Measurements from ENCODE around the gene VIPR2. TPM values are rescaled to one million over a fixed set of nuclear protein-coding genes. Genes with fewer than 3 reads are reported as not detected.
"Not testable (repeated sequence)": the region's sequence is repeated elsewhere in the genome, so short reads cannot be mapped to it uniquely, and the experiment has no call there.

The VIPR2 gene
- total RNA-seq, 1 donor from 2014 or later: not detected

DNA sequence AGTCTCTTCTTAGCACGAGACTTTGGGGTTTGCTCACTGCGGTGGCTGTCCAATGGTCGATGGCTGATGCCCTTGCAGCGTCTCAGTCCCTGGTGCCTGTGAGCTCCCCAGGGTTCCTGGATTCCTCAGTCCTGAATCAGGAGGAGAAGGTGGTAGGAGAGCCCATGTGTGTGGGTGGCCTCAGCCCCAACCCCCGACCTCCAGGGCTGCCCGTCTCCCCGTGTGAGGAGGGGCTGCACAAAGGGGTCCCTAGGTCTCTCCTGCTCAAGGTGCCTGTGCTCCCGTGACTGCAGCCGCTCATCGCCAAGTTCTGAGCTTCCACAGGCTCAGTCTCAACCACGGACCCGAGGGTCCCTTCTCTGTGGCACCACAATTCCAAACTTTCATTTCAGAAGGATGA is 142.9 kb downstream of the VIPR2 start:
- DNase-seq: no peak
- no peak overlapping the region for H3K27ac Mint-ChIP-seq (ENCODE audit: unreplicated experiment)
- TF ChIP-seq, protein P1, sequence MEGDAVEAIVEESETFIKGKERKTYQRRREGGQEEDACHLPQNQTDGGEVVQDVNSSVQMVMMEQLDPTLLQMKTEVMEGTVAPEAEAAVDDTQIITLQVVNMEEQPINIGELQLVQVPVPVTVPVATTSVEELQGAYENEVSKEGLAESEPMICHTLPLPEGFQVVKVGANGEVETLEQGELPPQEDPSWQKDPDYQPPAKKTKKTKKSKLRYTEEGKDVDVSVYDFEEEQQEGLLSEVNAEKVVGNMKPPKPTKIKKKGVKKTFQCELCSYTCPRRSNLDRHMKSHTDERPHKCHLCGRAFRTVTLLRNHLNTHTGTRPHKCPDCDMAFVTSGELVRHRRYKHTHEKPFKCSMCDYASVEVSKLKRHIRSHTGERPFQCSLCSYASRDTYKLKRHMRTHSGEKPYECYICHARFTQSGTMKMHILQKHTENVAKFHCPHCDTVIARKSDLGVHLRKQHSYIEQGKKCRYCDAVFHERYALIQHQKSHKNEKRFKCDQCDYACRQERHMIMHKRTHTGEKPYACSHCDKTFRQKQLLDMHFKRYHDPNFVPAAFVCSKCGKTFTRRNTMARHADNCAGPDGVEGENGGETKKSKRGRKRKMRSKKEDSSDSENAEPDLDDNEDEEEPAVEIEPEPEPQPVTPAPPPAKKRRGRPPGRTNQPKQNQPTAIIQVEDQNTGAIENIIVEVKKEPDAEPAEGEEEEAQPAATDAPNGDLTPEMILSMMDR (IDR thresholded peaks at IDR 0.05; ENCODE audit: partially characterized antibody, unreplicated experiment): no peak
- H3K4me1 Mint-ChIP-seq (ENCODE audit: low read depth, unreplicated experiment): no peaks in the 10 kb centered on the region
- no peaks in the 10 kb centered on the region for H3K9me3 Mint-ChIP-seq (ENCODE audit: unreplicated experiment)
- no peaks in the 10 kb centered on the region for H3K36me3 Mint-ChIP-seq (ENCODE audit: unreplicated experiment)
- peaks cover under 1% of the 10 kb centered on the region for H3K27me3 Mint-ChIP-seq (ENCODE audit: unreplicated experiment)
- H3K4me3 Mint-ChIP-seq (ENCODE audit: unreplicated experiment): no peak overlapping the region

DNA sequence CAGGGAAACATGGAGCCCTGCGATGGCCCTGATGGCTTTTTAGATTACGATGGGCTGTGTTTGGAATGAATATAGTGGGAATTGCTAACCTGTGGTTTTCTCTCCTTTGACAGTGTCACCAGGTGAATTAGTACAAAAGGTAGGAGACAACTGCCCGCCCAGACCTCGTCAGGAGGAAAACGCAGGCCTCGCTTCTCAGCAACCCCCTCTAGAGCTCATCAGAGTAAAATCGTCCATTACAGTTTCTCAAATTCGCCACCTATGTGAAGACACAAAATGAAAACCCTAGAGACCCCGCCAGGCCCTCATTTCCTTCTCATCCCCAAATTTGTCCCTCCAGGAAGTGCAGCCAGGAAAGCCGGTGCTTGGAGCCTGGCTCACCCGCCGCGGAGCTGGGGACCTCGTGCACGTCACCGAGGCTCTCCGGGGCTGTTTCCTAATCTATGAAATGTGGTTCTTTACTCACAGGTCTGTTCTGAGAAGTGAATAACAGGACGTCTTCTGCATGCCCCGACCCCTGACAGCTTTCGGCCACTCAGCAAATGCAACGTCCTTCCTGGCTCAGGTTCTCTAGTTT is 143.7 kb downstream of the VIPR2 start:
- no peaks in the 10 kb centered on the region for H3K4me1 Mint-ChIP-seq (ENCODE audit: low read depth, unreplicated experiment)
- no peaks in the 10 kb centered on the region for H3K36me3 Mint-ChIP-seq (ENCODE audit: unreplicated experiment)
- no peak overlapping the region for H3K4me3 Mint-ChIP-seq (ENCODE audit: unreplicated experiment)
- H3K27ac Mint-ChIP-seq (ENCODE audit: unreplicated experiment): no peak overlapping the region
- DNase-seq: no peak
- TF ChIP-seq, protein P1 (IDR thresholded peaks at IDR 0.05; ENCODE audit: partially characterized antibody, unreplicated experiment): no peak
- H3K9me3 Mint-ChIP-seq (ENCODE audit: unreplicated experiment): no peaks in the 10 kb centered on the region
- H3K27me3 Mint-ChIP-seq (ENCODE audit: unreplicated experiment): no peaks in the 10 kb centered on the region

DNA sequence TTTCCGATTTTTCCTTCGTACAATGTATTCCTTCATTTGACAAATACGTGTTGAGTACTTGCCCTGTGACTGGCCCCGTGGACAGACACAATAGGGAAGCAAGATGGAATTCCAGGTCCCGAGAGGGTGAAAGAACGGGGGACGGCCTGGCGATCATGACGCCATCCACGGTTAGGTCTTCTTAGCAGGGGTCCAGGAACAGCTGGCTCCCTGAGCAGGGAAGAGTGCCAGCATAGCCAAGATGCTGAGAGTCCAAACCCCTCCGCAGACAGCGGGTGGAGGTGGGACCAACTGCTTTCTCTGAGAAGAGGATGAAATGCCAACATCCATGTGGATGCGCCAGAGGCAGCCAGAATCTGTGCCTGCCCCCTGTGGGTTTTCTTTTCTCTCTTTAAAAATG is 144.6 kb downstream of the VIPR2 start:
- Mint-ChIP-seq H3K4me1 (ENCODE audit: low read depth, unreplicated experiment) (no peaks in the 10 kb centered on the region), H3K27ac (ENCODE audit: unreplicated experiment) (no peak overlapping the region), H3K4me3 (ENCODE audit: unreplicated experiment) (no peak overlapping the region), H3K27me3 (ENCODE audit: unreplicated experiment) (no peaks in the 10 kb centered on the region), H3K36me3 (ENCODE audit: unreplicated experiment) (peaks cover 1% of the 10 kb centered on the region), H3K9me3 (ENCODE audit: unreplicated experiment) (peaks cover 3% of the 10 kb centered on the region)
- TF ChIP-seq, protein P1 (IDR thresholded peaks at IDR 0.05; ENCODE audit: partially characterized antibody, unreplicated experiment): no peak
- DNase-seq: no peak

DNA sequence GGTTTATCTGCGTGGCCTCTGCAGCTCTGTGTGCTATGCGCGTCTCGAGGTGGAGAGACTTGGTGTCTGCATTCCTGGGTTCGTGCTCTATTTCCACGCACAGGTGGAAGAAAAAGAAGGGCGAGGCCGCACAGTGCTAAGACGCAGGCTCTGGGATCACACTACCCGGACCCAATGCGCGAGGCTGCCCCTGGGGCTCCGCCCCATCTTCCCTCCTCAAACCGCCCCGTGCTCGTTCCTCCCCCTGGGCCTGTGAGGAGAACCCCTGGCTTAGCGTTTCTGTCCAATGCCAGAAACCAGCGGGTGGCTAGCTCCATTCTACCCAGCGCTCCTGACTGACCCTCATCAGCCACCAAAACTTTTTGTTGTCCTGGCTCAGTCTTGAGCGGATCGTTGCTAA is 145.2 kb downstream of the VIPR2 start:
- Mint-ChIP-seq H3K27me3 (ENCODE audit: unreplicated experiment) (peaks cover 2% of the 10 kb centered on the region), H3K9me3 (ENCODE audit: unreplicated experiment) (peaks cover 3% of the 10 kb centered on the region), H3K36me3 (ENCODE audit: unreplicated experiment) (peaks cover 7% of the 10 kb centered on the region), H3K4me1 (ENCODE audit: low read depth, unreplicated experiment) (no peaks in the 10 kb centered on the region), H3K27ac (ENCODE audit: unreplicated experiment) (no peak overlapping the region), H3K4me3 (ENCODE audit: unreplicated experiment) (no peak overlapping the region)
- no peak for DNase-seq
- TF ChIP-seq, protein P1 (IDR thresholded peaks at IDR 0.05; ENCODE audit: partially characterized antibody, unreplicated experiment): no peak

DNA sequence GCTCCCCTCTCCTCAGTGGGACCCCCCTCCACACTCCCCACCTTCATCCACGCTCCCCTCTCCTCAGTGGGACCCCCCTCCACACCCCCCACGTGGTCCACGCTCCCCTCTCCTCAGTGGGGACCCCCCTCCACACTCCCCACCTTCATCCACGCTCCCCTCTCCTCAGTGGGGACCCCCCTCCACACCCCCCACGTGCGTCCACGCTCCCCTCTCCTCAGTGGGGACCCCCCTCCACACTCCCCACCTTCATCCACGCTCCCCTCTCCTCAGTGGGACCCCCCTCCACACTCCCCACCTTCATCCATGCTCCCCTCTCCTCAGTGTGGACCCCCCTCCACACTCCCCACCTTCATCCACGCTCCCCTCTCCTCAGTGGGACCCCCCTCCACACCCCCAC is 146.4 kb downstream of the VIPR2 start:
- not testable (repeated sequence) for H3K27me3 Mint-ChIP-seq (ENCODE audit: unreplicated experiment)

More for the DNA sequence above, 146.4 kb downstream of the VIPR2 start:
- H3K4me1 Mint-ChIP-seq (ENCODE audit: low read depth, unreplicated experiment); H3K9me3 Mint-ChIP-seq (ENCODE audit: unreplicated experiment); H3K27ac Mint-ChIP-seq (ENCODE audit: unreplicated experiment); DNase-seq; H3K4me3 Mint-ChIP-seq (ENCODE audit: unreplicated experiment): not testable (repeated sequence)
- H3K36me3 Mint-ChIP-seq (ENCODE audit: unreplicated experiment): peaks cover 14% of the 10 kb centered on the region
